AG09309 (cell line): Measurements from ENCODE around the gene MTRR.

ENCODE experiments used
- DNase-seq: peaks from one replicate; pipeline ENCODE4 v3.0.0-alpha.2; 2010; ENCODE audit warnings: low read depth
- H3K4me3 ChIP-seq: 2 replicates; pipeline ENCODE4 v1.5.1; 2011; ENCODE audit warnings: mild to moderate bottlenecking, low read depth, low read length, moderate library complexity; ENCODE audit not compliant: control insufficient read depth
- CTCF ChIP-seq: IDR thresholded peaks from 2 replicates; pipeline ENCODE4 v1.5.1; 2011; ENCODE audit warnings: mild to moderate bottlenecking, low read depth, low read length, inconsistent platforms; ENCODE audit not compliant: insufficient read depth, control insufficient read depth; ENCODE audit errors: missing control alignments

Gene MTRR

GRCh38 chr5:7852988-7853387 is 16.0 kb upstream of the MTRR start:
- no peak for TF ChIP-seq CTCF
- DNase-seq = no peak
- H3K4me3 ChIP-seq = no peak overlapping the region

GRCh38 chr5:7855611-7856010 is 13.3 kb upstream of the MTRR start:
- H3K4me3 ChIP-seq = no peak overlapping the region
- no peak for TF ChIP-seq CTCF
- no peak for DNase-seq

- H3K4me3 ChIP-seq = no peak overlapping the region
Measured at GRCh38 chr5:7856855-7857254, 12.1 kb upstream of the MTRR start.

GRCh38 chr5:7857361-7857760 is 11.6 kb upstream of the MTRR start:
- H3K4me3 ChIP-seq = no peak overlapping the region
- DNase-seq = no peak
- no peak for TF ChIP-seq CTCF

More at GRCh38 chr5:7856855-7857254, 12.1 kb upstream of the MTRR start:
- no peak for DNase-seq
- peak; percentile 65 for TF ChIP-seq CTCF

GRCh38 chr5:7857926-7858632 is 10.9 kb upstream of the MTRR start:
- TF ChIP-seq CTCF = no peak
- no peak overlapping the region for H3K4me3 ChIP-seq
- no peak for DNase-seq

- no peak for TF ChIP-seq CTCF
- DNase-seq = no peak
- H3K4me3 ChIP-seq = no peak overlapping the region
Measured at GRCh38 chr5:7866196-7866595, 2.8 kb upstream of the MTRR start.
